GM19324 (cell line): Measurements from ENCODE around the gene GALC.

ENCODE experiments used
- ATAC-seq: cut with Tn5 transposase; IDR thresholded peaks from one replicate; pipeline ENCODE4 v1.9.1; 2021; ENCODE audit warnings: mild to moderate bottlenecking, moderate library complexity; ENCODE audit not compliant: unreplicated experiment, low FRiP score

Gene GALC

DNA sequence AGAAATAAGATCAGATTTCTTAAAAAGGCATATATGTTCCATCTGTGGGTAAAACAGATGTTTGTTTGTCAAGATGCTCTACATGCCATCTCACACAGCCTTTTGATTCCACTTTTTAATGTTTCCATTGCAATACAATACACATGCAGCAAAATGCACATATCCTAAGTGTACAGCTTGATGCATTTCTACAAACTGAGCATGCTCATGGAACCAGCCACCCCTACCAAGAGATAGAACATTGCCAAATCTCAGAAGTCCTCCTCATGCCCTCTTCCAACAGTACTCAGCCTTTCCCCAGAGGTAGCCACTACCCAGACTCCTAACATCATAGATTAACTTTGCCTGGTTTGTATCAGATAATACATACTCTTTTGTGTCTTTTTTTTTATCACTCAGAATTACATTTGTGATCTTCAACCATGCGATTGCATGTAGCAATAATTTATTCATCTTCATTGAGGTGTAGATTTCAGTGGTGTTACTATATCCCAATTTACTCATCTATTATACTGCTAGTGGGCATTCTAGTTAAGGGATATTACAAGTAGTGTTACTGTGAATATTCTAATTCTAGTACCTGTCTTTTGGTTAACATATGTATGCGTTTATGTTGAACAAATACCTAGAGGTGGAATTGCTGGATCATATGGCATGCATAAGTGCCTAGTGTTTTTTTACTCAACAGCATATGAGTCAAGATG lies 15.2 kb upstream of the GALC start:
- no peak for ATAC-seq

DNA sequence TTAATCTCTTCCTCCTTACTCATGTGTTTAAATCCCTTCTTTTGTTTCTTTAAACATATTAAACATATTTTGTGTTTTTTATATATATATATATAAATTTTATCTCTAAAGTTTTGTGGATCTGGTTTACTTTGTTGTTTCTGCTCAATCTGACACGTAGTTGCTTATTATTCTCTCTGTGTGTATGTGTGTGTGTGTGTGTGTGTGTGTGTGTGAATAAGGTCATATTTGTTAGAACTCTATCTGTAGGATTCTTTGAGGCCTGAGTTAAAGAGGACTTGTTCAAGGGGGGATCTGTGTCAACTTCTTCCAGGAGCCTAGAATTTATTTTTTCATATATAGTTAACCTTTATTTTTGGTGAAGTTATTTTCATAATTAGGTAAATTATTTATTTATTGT lies 14.6 kb upstream of the GALC start:
- ATAC-seq, result no peak

DNA sequence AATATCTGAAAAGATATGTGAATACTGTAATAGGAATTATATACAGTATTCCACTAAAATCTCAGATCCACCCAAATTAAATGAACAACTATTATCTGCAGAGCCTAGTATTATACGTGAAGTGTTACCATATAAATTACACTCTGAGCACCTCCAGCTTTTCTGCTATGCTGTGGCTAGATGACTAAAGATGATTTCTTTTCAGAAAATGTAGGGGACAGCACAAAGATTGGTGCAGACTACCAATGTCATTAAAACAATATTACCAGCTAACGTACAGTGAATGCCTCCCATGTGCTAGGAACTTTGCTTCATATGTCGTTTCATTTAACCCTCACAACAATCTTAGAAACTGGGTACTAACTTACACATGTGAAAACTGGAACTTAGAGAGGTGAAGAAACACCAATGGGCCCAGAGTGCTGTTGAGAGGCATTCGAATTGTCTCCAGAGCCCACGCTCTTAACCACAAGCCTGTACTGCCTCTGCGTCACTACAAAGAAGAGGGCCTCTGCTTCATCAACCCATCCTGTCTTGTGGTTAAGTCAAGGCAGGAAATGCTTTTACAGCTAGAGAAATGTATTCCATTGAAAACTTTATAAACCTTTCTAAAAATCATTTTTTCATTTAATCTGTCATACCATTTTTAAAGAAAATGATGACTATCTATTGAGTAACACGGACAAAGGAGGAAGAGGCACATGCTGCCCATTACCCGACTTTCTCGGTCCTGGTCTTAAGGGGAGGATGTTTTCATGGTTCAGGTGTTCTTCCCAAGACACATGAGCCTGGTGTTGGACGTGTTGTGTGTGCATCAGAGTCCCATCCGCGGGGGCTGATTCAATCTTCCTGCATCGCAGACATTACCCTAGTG lies 13.2 kb upstream of the GALC start:
- ATAC-seq, result peak; percentile 93

DNA sequence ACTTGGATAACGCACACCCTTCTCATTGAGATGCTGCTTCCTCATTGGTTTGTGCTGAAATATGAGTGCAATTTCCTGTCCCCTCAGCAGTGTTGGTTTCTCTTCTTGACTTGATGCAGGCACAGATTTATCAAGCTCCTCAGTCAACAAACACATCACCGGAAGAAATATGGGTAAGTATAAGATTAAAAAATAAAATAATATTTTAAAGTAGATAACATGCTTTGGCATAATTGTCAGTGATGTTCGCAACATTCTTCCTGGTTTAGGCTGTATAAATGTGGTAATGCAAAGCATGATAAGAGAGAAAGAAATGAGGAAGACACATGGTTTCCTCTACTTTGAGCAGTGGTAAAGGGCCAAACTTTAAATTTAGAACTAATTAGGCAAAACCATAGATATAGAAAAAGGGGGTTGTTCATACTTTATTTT lies 12.1 kb upstream of the GALC start, which contains the start of gene GPR65:
GPR65 (plus strand) TSS at position 86 of the 432 bp plus-strand sequence. CDS start 5,713 bp downstream, outside the sequence.
- peak; percentile 62 for ATAC-seq

DNA sequence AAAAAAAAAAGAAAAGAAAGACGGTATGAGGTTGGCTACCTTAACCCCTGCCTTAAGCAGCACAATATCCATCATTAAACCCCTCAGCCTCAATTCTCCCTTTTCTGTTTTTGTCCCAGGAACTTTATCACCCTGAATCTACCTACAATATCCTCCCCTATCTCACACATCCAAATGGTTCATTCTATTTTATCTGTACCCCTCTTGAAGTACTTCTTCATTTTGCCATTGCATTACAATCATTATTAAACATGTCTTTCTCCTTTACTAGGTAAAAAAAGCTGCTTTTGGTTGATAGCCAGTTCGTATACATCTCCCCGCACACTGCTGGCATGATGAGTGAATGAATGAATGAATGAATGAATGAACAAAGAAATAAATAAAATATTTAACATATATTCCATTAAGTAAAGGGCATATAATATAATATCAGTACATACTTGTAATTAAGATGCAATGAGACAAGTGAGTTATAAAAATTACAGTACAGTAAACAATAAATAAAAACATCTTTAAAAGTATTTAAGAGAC lies 11.6 kb upstream of the GALC start:
- ATAC-seq, result no peak

DNA sequence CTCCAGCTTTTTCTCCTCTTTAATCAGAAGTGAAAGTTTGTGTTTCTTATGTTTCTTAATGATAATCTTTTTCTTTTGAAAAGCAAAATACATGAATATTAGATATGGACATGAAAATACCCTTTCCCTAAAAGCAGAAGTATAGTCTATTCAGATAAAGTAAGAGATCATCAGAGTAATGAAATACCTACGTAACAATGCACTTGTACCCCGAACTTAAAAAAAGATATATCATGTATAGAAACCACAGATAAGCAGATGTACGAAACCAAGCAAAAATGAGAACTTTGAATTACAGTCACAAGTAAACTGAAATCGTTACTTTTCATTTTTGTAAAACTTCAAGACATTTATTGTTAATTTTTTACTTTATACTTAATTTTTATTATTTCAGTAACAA lies 10.4 kb upstream of the GALC start:
- no peak for ATAC-seq

DNA sequence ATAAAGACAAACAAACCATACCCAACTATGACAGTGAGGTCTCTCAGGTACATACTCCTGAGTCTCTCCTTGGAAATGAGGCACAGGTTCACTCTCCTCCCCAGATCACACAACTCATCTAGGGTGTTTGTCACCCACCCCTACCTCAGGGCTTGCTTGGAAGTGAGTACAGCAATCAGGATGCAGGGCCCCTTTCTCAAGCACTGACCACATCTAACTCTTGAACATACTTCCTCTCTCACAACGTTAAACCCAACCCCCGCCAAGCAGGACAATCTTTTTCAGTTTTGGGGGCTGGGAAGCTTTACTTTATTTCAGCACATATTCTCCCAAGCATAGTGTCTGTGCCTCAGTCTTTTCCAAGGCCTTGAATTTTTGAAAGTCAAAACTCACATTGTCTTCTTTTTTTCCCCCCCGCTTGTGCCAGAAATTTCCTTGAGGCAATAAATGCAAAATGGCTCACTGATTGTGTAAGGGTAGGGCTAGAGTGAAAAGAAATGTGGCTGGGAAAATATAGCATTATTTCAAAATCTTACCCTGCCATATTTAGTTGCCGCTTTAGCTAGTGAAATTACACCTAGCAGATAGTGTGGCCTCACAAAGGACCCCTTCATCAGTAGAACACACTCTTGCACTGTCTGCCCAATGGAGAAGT lies 9.6 kb upstream of the GALC start:
- ATAC-seq, result no peak

DNA sequence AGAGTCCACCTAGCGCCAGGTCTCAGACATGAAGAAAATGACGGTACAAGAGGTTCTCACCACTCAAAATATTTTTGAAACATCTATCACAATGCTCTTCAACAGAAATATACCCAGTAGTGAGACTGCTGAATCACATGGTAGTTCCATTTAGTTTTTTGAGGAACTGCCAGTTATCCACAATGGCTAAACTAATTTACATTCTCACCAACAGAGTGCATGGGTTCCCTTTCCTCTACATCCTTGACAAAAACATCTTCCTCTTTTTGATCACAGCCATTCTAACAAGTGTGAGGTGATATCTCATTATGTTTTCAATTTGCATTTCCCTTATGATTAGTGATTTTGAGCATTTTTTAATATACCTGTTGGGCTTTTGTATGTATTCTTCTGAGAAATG lies 6.3 kb upstream of the GALC start:
- ATAC-seq, result no peak

DNA sequence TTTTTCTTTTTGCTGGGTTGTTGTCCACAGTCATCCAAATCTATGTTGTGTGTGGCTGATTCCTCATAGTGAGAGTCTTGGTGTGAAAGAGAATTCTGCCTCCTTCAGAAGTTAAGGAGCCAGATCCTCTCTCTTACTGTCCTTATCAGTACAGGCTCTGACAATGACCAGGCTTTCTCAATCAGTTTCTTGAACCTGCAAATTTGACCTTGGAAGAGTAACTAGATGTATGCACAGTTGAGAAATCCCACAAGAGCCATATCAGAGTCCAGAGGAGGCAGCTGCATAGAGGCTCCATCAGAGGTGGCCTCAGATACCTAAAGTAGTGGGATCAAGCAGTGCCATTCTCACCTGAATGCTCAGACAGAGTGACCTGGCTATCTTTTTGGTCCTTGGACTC lies 5.5 kb upstream of the GALC start:
- no peak for ATAC-seq

DNA sequence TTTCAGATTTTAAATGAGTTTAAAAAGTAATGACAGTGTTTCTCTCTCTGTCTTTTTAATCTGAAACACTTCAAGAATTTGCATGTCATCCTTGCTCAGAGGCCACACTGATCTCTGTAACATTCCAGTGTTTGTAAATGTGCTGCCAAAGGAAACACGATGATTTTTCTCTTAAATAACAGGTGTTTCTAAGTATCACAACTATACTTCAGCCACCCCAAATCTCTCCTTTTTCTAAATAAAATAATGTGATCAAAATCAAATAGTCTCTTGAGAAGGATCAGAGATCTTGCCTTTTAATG lies 3.3 kb upstream of the GALC start:
- ATAC-seq, result no peak

DNA sequence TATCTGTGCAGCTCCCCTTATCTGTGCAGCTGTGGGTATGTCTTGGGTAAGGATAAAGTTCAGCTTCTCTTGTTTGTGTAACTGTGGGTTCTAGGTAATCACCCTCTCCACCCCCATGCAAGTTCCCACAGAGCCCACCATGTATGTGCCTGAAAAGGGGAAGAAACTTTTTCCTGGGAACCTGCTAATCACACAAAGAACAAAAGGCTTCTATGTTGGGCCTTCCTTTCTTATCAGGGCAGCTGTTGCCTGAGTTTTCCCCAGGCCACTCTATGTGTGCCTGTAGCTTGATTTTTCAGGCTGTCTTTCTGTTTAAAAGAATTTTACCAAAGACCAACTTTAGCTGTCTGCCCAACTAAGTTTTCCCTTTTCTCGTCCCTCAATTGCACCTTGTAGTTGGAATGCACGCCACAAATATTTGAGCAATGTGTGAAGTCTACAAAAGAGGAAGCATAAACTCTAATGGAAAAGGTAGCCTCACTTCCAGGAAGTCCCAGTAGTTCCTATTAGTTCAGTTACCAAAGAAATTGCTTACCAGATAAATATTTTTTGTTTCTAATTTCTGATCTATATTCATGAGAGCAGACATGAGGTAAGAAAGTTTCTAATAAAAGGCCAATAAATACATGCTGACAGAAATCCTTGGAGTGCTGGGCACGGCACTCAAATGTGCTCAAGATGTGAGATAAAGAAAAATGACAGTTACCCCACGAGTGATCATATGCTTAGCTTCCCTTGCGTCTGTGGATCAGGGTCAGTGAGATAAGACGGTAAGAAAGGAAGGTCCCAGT lies 2.7 kb upstream of the GALC start:
- ATAC-seq, result no peak

DNA sequence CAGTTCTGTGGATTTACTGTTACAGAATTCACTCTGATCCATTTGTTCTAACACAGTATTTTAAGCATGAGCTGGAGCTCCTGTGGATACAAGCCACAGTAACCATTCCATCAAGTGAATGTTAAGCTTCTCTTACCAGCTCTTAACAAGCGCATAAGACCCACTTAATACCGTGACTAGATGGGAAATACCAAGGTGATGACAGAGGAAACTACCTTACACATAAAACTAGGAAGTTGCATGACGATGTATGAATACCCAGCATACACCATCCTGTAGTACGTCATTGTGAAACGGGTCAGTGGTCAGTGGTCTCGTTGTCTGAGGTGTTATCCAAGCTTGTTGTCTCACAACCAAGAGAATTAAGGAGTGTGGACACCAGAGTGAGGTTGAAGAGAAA lies 2.0 kb upstream of the GALC start:
- peak; percentile 25 for ATAC-seq

DNA sequence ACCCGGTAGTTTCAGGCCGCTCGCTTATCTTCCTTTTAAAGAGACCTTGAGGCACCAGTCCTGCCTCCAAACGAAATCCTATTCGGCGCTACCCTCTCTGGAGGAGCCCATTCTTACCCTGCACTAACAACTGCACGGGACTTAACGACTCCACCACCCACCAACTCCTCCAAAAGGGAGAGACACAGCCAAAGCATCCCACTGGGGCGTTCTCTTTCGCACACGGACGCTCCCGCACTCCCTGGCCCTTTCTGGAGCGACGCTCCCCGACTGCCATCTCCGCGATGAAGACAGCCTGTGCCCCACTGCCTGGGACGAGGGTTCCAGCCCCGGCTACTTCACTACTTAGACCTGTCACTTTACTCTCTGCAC lies 650 bp downstream of the GALC start:
- ATAC-seq, result no peak

DNA sequence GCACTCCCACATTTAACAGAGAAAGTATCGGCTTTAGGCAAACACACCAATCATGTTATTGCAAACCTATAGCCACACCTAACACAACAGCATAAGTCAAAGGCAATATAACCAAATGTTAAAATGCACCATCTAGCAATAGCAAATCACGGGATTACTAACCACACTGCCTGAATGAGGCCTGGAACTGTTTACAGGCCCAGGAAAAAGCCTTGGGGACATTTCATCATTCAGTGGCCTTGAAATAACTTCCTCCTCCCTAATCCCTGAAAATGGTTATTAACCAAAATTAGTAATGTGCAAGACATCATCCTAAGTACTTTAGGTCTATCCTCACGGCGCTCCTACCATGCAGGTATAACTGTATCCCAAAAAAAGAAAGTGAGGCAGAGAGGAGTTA lies 2.3 kb downstream of the GALC start:
- no peak for ATAC-seq

DNA sequence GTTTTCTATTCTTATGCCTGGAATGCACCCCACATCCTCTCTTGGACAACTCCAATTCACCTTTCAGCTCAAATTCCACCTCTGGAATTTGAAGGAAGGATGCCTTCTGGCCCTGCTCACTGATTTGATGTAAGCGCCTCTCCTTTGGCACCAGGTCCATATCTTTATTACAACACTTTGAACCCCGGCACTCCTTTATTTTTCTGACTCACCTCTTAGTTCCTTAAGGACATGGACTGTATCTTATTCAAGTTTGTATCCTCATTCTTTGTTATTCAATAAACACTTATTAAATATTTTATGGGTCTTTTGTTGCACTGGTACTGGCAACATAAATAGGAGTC lies 3.1 kb downstream of the GALC start:
- no peak for ATAC-seq

DNA sequence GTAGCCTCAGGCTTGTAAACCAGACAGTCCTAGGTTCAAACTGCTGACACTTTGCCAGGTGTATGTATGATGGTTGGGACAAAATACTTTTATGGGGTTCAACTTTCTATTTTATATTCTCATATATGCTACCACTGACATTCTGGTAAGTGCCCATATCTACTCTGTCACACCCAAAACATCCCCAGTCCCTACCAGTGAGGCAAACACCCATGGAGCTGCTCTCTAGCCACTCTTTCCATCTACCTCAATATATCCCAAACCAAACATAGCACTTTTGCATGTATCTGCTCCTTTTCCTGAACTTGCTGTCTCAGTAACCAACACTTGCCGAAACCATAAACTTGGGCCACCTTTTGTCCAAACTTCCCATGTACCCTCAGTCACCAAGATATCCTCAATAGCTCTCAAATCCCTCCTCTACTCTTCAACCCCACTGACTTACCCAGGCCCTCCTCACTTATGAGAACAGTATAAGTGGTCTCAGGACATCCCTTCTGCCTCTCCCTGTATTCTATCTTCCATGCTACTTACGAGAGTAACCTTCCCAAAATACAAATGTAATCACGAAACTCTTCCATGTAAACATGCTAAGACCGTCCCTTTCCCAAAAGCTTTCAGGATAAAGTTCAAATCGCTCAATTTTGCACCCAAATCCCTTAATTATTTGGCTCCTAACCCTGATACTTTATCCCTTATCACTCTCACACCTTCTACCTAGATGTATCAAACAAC lies 3.6 kb downstream of the GALC start:
- no peak for ATAC-seq

DNA sequence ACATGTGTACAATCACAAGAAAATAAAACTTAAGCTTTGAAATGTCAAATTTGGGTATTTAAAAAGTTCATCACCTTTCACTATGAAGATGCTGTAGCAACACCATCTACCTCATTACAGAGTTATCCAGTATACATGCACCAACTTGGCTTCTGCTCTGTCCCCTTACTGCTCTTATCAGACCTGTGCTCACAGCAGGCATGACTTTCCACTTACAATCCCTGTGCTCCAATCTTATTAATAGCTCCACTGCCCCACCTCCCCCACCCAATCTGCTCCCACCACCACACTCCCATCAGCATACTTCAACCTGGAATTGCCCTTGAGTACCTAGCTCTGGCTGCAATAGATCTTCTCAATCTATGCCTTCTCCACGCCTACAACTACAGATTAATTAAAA lies 13.3 kb downstream of the GALC start:
- ATAC-seq, result no peak

DNA sequence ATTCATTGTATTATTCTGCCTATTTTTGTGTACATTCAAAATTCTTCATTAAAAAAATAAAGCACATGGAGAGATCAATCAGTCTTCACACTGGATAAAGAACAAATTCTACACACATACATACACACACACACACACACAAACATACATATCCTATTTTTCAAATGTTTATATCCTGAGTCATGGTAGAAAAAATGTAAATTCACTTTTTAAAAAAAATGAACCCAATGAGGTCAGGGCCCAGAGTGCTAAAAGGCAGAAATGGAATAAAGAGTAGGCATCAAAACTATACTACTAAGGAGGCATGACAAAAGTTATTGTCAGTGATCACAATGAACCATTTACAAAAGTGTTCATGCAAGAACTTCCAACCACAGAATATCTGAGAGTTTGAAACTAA lies 17.3 kb downstream of the GALC start:
- no peak for ATAC-seq

DNA sequence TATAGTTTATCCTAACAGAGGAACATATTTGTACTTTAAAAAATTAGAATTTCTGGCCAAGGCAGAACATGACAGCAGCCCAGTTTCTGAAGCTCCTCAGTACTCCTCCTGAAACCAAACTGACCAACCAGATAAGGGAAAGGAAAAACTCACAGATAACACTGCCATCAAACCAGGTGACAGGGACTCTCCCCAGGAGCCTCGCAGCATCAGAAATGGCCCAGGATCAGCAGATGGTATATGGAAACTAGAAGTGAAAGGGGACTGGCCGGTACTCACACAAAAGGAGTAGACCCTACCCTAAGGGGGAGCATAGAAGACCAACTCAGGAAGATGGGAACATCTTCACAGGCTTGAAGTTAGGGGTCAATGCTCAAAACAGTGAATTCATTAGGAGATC lies 22.0 kb downstream of the GALC start:
- ATAC-seq, result peak; percentile 70

DNA sequence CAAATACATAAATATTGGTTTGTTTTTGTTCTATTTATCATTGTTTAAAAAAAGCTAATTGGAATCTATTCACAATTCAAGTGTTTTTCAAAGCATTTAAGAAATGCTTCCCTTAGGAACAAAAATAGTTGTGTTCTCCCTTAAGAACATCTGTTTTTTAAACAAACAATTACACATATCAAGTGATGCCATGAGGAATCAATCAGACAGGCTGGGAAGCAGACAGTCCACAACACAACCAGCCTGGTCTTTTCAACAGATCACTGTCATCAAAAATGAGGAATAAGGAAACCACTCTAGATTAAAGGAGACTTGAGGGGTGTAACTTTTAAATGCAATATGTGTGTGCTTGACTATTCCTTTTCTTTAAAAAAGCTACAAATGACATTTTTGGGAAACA lies 25.5 kb downstream of the GALC start:
- no peak for ATAC-seq
